Dendritic cell treated with granulocyte-macrophage colony-stimulating factor and Interleukin-4, amounts not matched to agents 40 ng/mL and 50 ng/mL, for 4 days (primary cell): ENCODE data around the gene PRELID2.

Experiments
- H3K27ac Mint-ChIP-seq: one replicate; pipeline ENCODE4 v1.8.0; 2022; ENCODE audit warnings: mild to moderate bottlenecking, mixed read lengths
- H3K27me3 Mint-ChIP-seq: one replicate; pipeline ENCODE4 v1.8.0; 2022; ENCODE audit warnings: mild to moderate bottlenecking, mixed read lengths
- H3K36me3 Mint-ChIP-seq: one replicate; pipeline ENCODE4 v1.8.0; 2022; ENCODE audit warnings: low read depth, mixed read lengths
- H3K4me1 Mint-ChIP-seq: one replicate; pipeline ENCODE4 v1.8.0; 2022; ENCODE audit warnings: low read depth, mixed read lengths
- H3K4me3 Mint-ChIP-seq: one replicate; pipeline ENCODE4 v1.8.0; 2022; ENCODE audit warnings: mild to moderate bottlenecking, moderate library complexity, mixed read lengths
- H3K9me3 Mint-ChIP-seq: one replicate; pipeline ENCODE4 v1.8.0; 2022; ENCODE audit warnings: mixed read lengths
- intact Hi-C: fragments of 100-400 bp; cut with micrococcal nuclease; formaldehyde crosslinking; loops from one replicate; pipeline ENCODE4 v1.15.0; 2022

The PRELID2 gene

DNA sequence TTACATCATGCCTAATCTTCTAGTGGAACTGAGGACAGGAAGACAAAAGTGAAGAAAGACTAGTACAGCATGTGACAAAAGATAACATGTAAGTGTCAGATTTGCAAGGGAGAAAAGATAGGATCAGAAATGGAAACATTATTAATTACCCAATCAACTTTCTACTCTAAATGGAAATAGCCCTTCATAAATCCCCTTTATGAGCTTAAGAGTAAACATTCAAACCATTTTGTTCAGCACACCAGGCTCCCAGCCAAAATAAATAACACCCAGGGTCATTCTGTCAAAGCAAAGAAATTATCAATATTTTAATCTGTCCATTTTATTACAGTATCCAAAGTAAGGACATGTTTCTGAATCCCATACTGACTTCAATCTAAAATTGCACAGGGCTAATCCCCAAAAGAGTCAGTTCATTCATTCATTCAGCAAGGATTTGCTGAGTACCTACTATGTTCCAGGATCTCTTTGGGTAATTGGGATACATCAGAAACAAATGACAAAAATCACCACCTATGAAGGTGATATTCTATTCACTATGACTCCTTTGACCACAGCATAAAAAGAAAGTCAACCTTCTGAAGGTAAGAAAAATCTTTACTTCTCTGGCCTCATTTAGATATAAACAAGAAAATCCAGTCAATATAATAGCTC, 5.3 kb downstream of the PRELID2 start:
- no peaks in the 10 kb centered on the region for H3K27me3 Mint-ChIP-seq
- intact Hi-C loops = loop anchor here (5.0 kb wide), 1 partner anchor 217 kb away; no protein-coding TSS in a partner anchor

DNA sequence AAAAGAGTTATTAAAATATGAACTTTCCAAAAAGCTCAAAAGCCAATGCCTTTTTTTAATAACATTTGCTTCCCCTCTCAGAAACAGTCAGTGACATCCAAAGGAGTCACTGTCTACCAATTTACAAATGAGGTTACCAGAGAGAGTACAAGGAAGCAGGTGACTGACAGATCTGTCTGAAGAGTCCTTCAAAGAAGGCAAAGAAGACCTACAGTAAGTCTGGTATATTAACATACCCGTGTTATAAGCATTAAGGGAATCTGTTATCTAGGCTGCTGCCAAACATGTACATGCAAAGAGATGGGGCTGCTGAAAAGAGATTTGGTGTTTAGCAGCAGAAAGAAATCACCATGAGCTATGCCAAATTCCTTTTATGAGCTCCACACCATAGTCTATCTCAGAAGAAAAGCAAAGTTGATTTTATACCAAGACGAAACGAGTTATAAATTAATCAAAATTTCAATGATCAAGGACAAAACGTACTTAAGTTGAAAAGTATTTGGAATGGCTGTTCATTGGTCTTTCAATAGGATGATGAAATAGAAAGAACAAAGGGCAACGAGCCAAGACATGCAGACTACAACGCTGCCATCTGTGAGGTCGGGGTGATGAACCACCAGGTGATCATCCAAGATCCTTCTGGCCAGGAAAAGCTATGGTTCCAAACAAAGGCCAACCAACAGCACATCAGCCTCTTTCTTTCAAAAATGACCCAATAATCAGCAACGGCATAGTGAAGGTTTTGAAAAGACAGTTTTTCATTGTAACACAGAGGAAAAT, 8.1 kb downstream of the PRELID2 start:
- intact Hi-C loops = loop anchor here (2.0 to 5.0 kb wide), 2 partner anchors 220 to 1624 kb away; no protein-coding TSS in a partner anchor
- no peak overlapping the region for H3K4me3 Mint-ChIP-seq

More for the DNA sequence above, 5.3 kb downstream of the PRELID2 start:
- Mint-ChIP-seq H3K4me1 (peaks cover 7% of the 10 kb centered on the region), H3K36me3 (no peaks in the 10 kb centered on the region), H3K4me3 (no peak overlapping the region), H3K27ac (no peak overlapping the region), H3K9me3 (no peaks in the 10 kb centered on the region)

DNA sequence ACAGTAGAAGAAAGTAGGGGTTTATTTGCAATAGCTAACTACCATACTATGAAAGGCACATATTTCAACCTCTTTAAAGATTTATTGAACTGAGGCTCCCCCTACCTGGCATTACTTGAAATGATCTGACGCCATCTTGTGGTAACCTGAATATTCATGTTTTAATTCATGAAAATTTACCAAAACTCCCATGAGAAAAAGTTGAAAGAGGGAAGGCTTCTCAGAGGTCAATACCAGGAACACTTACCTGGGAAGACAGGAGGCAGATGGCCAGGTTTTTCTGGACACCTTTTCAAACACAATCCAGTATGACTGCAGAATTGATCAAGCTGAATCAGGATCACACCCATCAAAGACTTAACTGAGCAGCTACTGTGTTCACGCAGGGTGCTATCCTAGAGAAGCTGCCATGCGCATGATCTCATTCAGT, 9.4 kb downstream of the PRELID2 start:
- intact Hi-C loops = loop anchor here (1.0 to 5.0 kb wide), 3 partner anchors 144 to 1623 kb away; no protein-coding TSS in a partner anchor
- Mint-ChIP-seq H3K4me3 (no peak overlapping the region), H3K36me3 (no peaks in the 10 kb centered on the region), H3K9me3 (no peaks in the 10 kb centered on the region), H3K27ac (no peak overlapping the region), H3K27me3 (no peaks in the 10 kb centered on the region), H3K4me1 (no peaks in the 10 kb centered on the region)

More for the DNA sequence above, 8.1 kb downstream of the PRELID2 start:
- Mint-ChIP-seq H3K36me3 (no peaks in the 10 kb centered on the region), H3K4me1 (no peaks in the 10 kb centered on the region), H3K27me3 (no peaks in the 10 kb centered on the region), H3K9me3 (no peaks in the 10 kb centered on the region), H3K27ac (no peak overlapping the region)

DNA sequence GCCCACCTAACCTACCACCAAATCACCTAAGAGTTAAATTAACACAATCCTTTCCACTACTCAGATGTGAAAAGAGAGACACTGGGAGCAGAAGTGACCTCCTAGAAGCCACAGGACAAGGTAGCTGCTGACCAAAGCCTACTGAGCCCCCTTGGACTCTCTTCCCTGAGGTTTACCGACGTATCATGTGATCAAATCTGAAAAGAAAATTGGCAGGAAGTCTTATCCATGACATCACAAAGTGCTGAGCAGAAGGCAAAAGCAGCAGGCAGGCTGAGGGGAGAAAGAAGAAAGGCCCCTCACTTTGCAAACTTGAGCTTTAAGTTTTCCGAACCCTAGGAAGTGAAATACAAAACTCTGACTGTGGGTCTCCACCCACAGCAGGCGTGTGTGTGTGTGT, 11.1 kb downstream of the PRELID2 start:
- intact Hi-C loops = no loop called here
- Mint-ChIP-seq H3K9me3 (no peaks in the 10 kb centered on the region), H3K36me3 (no peaks in the 10 kb centered on the region), H3K4me1 (no peaks in the 10 kb centered on the region), H3K27ac (no peak overlapping the region), H3K4me3 (no peak overlapping the region), H3K27me3 (no peaks in the 10 kb centered on the region)

DNA sequence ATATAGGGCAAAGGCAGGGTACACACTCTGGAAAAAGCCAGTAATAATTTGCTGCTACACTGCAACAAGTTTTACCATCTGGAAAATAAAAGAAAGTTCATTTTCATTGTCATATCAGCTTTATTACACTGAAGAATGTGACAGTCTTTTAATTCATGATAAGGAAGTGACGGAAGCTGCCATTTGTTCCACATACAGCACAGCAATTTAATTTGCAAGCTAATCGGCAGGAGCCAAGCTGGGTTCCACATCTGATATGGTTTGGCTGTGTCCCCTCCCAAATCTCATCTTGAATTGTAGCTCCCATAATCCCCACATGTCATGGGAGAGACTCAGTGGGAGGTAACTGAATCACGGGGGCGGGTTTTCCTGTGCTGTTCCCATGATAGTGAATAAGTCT, 16.5 kb downstream of the PRELID2 start:
- Mint-ChIP-seq H3K9me3 (no peaks in the 10 kb centered on the region), H3K27me3 (no peaks in the 10 kb centered on the region), H3K4me3 (no peak overlapping the region), H3K27ac (no peak overlapping the region), H3K36me3 (no peaks in the 10 kb centered on the region), H3K4me1 (no peaks in the 10 kb centered on the region)
- intact Hi-C loops = no loop called here

DNA sequence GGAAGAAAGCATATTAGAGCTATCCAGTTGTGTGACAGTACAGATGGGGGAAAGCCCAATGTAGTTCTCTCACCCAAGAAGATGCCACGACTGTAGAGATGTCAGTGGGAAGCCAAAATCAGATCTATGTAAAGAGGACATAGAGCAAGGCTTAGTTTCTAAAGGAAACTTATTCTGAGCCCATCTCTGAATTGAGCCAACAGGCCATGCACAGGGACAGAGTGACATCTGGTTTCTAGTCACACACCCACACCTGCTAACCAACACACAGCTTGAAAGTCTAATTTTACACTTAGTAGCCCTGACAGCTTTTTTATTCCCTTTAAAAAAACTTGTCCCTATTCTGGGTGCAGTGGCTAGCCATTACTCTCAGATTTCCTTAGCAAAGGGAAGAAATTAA, 22.3 kb downstream of the PRELID2 start:
- Mint-ChIP-seq H3K4me1 (no peaks in the 10 kb centered on the region), H3K27ac (no peak overlapping the region), H3K9me3 (no peaks in the 10 kb centered on the region), H3K36me3 (no peaks in the 10 kb centered on the region), H3K27me3 (no peaks in the 10 kb centered on the region), H3K4me3 (no peak overlapping the region)
- intact Hi-C loops = no loop called here

DNA sequence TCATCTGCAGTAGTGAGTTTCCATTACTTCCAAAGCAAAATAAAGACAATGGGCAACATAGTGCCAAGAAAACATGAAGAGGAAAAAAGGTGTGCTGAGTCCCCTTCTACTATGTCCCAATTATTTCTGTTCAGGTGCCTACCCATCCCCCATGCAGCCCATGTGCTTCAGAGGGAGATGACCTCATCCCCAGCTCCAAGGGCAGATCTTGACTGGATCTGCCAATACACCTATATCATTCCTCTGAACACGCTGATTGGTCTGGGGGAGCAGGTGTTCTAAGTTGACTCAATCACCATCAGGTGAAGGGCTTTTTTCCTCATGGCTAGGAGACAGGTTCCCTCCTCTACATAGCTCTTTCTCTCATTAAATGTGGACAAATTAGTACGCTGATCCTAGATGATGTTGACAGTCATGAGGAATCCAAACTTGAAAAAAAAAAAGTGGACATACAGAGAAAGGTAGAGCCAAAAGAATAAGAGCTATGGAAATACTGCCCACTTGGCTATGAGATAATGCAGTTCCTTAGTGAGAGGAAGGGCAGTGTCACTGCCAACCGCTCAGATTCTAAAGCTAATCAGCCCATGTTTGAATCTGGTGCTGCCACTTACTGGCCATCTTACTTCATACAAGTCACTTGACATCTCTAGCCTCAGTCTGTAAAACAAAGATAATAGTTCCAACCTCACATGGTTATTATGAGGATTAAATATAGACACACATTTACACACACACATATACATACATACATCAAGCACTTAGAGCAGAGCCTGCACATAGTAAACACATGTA, 23.1 kb downstream of the PRELID2 start:
- H3K36me3 Mint-ChIP-seq = no peaks in the 10 kb centered on the region
- intact Hi-C loops = no loop called here

DNA sequence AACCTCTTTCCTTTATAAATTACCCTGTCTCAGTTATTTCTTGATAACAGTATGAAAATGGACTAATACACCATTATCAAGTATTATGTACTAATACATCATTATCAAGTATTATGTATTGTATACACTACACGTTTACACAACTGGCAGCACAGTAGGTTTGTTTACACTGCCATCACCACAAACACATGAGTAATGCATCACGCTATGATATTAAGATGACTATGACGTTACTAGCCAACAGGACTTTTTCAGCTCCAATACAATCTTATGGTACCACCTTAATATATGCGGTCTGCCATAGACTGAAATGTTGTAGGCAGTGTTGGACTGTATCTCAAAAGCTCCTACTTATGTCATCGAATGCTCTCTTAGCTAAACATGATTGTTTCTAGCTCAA, 28.2 kb downstream of the PRELID2 start:
- intact Hi-C loops = no loop called here
- H3K36me3 Mint-ChIP-seq = no peaks in the 10 kb centered on the region
- H3K4me1 Mint-ChIP-seq = no peaks in the 10 kb centered on the region
- H3K4me3 Mint-ChIP-seq = no peak overlapping the region
- H3K9me3 Mint-ChIP-seq = no peaks in the 10 kb centered on the region
- H3K27ac Mint-ChIP-seq = no peak overlapping the region
- no peaks in the 10 kb centered on the region for H3K27me3 Mint-ChIP-seq

More for the DNA sequence above, 23.1 kb downstream of the PRELID2 start:
- Mint-ChIP-seq H3K4me3 (no peak overlapping the region), H3K27ac (no peak overlapping the region), H3K9me3 (no peaks in the 10 kb centered on the region), H3K27me3 (no peaks in the 10 kb centered on the region), H3K4me1 (no peaks in the 10 kb centered on the region)

DNA sequence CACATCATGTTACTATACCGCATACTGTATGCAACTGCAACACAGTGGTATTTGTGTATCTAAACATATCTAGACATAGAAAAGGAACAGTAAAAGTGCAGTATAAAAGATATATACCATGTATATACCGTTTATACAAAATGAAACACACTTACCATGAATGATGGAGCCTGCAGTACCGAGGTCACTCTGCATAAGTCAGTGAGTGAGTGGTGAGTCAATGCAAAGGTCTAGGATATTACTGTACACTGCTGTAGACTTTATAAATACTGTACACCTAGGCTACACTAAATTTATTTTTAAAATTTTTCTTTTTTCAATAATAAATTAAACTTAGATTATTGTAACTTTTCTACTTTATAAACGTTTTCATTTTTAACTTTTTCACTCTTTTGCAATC, 29.3 kb downstream of the PRELID2 start:
- intact Hi-C loops = no loop called here
- Mint-ChIP-seq H3K9me3 (no peaks in the 10 kb centered on the region), H3K27me3 (no peaks in the 10 kb centered on the region), H3K4me1 (no peaks in the 10 kb centered on the region), H3K4me3 (no peak overlapping the region), H3K36me3 (no peaks in the 10 kb centered on the region), H3K27ac (no peak overlapping the region)

DNA sequence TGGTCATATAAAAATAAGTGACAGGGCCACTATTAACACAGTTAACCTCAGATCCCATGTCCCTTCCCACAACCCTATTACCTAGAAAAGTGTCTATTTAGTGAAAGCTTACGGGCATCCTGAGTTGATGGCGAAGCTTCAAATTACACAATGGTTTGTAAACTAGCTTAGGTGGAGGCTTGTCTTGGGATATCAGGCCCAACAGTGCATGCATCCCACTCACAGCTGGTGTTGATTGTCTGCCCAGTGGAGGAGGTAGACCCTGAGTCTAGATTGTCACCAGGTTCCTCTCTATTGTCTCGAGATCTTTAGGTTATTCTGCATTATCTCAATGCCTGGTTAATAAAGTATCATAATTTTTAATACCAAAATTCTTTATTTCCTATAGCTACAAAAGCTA, 30.4 kb downstream of the PRELID2 start:
- H3K27ac Mint-ChIP-seq = no peak overlapping the region
- intact Hi-C loops = no loop called here
- no peak overlapping the region for H3K4me3 Mint-ChIP-seq
- H3K4me1 Mint-ChIP-seq = no peaks in the 10 kb centered on the region
- no peaks in the 10 kb centered on the region for H3K27me3 Mint-ChIP-seq
- no peaks in the 10 kb centered on the region for H3K9me3 Mint-ChIP-seq
- H3K36me3 Mint-ChIP-seq = no peaks in the 10 kb centered on the region

DNA sequence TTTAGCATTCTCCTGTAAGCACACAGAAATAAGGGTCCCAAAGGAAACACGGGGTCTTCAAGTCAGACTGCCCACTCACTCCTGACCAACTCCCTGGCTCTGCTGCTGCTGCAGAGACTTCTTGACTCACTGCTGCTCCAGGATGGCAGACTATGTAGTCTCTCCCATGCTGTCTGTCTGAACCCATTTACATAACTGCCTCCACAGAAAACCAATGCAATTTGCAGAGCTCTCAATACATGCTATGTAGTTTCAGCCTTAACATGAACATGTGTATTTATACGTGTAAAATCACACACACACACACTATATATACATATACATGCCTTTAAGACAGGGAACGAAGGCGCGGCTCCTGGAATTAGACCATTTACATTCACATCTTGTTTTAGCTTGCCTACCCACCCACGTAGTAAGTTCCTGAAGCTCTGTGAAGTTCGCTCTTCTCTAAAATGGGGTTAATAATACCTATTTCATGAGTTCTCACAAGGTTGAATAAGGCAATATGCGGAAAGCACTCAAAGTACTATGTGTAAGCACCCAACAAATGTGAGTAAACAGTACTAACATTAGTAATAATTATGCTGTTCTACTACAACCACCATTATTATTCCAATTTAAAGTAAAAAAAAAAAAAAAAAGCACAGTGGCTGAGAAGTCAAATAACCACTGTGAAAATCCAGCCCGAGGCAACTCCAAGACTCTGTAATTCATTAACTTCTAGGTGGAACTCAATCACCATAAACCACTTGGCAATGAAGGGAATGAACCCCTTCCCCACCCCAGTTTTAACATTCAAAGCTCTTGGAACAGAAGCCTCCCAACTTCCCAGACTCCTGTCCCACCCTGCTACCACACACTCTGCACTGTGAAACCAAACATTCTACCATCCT, 31.8 kb downstream of the PRELID2 start:
- no peak overlapping the region for H3K27ac Mint-ChIP-seq
- no peaks in the 10 kb centered on the region for H3K27me3 Mint-ChIP-seq
- no peaks in the 10 kb centered on the region for H3K36me3 Mint-ChIP-seq
- no peak overlapping the region for H3K4me3 Mint-ChIP-seq
- intact Hi-C loops = no loop called here
- H3K9me3 Mint-ChIP-seq = no peaks in the 10 kb centered on the region
- no peaks in the 10 kb centered on the region for H3K4me1 Mint-ChIP-seq

DNA sequence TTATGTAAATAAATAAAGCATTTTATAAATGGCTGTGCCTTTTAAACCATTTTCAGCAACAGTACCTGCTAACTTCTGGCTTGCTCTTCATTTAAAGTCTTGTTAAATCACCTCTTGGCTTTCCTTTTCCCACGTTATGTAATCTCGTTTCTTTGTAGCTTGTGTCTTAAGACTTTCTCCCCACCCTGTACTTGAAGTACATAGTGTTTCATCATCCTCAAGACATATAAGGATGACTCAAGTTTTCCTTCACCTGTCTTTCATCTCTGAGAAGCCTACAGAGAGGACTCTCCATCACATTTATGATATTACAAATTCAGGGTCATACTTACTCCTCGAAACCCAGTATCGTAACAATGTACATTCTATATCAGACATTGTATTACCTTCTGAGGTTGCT, 33.9 kb downstream of the PRELID2 start:
- intact Hi-C loops = no loop called here
- Mint-ChIP-seq H3K9me3 (no peaks in the 10 kb centered on the region), H3K27me3 (no peaks in the 10 kb centered on the region), H3K27ac (no peak overlapping the region), H3K4me1 (no peaks in the 10 kb centered on the region), H3K36me3 (no peaks in the 10 kb centered on the region), H3K4me3 (no peak overlapping the region)

DNA sequence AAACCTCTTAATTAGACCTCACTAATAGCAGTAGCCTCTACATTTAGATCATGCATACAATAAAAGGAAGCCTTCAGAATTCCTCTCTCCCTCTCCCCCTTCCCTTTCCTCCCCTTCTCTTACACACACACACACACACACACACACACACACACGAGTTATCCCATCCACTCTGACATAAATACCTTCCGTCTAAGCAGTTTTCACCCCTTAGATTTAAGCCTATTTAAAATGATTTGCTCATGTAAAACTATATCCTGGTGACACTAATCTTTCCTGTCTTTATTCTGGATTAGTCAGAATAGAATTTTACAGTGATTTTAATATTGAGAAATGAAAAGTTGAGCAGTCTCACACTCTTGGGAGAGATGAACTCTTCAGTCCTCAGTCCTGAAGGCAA, 35.0 kb downstream of the PRELID2 start:
- H3K27me3 Mint-ChIP-seq = no peaks in the 10 kb centered on the region
- H3K36me3 Mint-ChIP-seq = no peaks in the 10 kb centered on the region
- H3K4me3 Mint-ChIP-seq = no peak overlapping the region
- no peaks in the 10 kb centered on the region for H3K9me3 Mint-ChIP-seq
- intact Hi-C loops = no loop called here
- H3K27ac Mint-ChIP-seq = no peak overlapping the region
- H3K4me1 Mint-ChIP-seq = no peaks in the 10 kb centered on the region
